Fibroblast of lung (primary cell): Measurements from ENCODE around the gene RABGAP1. TPM values are rescaled to one million over a fixed set of nuclear protein-coding genes. Genes with fewer than 3 reads are reported as not detected.

ENCODE experiments used
- DNase-seq, 2 donors: peaks; one replicate each; pipeline versions ENCODE4 v3.0.0 to v3.0.0-alpha.2; 2010; ENCODE audit warnings: low read depth in 2 of 2
- H2AFZ ChIP-seq: 2 replicates; pipeline ENCODE4 v1.5.1; 2012; ENCODE audit warnings: low read length, control low read depth, inconsistent platforms
- H3K27ac ChIP-seq: 2 replicates; pipeline ENCODE4 v1.5.1; 2011; ENCODE audit warnings: low read length, control low read depth; ENCODE audit not compliant: insufficient read depth
- H3K27me3 ChIP-seq: 2 replicates; pipeline ENCODE4 v1.5.1; 2011; ENCODE audit warnings: mild to moderate bottlenecking, low read length; ENCODE audit not compliant: control insufficient read depth, insufficient read depth
- H3K36me3 ChIP-seq: 2 replicates; pipeline ENCODE4 v1.5.1; 2011; ENCODE audit warnings: low read length; ENCODE audit not compliant: control insufficient read depth, insufficient read depth
- H3K4me1 ChIP-seq: 2 replicates; pipeline ENCODE4 v1.5.1; 2011; ENCODE audit warnings: low read length; ENCODE audit not compliant: control insufficient read depth, insufficient read depth; ENCODE audit errors: extremely low read depth
- H3K4me2 ChIP-seq: 2 replicates; pipeline ENCODE4 v1.5.1; 2011; ENCODE audit warnings: low read length, control low read depth; ENCODE audit not compliant: insufficient read depth; ENCODE audit errors: extremely low read depth
- H3K4me3 ChIP-seq, 4 experiments: fragments of 200-600 bp in 1 of 4; sonication (generic) in 1 of 4; replicated peaks in 1 of 4; 2 replicates each; pipeline ENCODE4 v1.5.1; 2011 to 2016; ENCODE audit warnings: low read length in 4 of 4, low read depth in 3 of 4, mild to moderate bottlenecking in 3 of 4, control low read depth in 2 of 4, inconsistent platforms in 1 of 4, mixed read lengths in 1 of 4; ENCODE audit not compliant: insufficient read depth in 1 of 4; ENCODE audit errors: control extremely low read depth in 1 of 4
- H3K79me2 ChIP-seq: 2 replicates; pipeline ENCODE4 v1.5.1; 2012; ENCODE audit warnings: mild to moderate bottlenecking, low read length, inconsistent platforms; ENCODE audit not compliant: control insufficient read depth, insufficient read depth
- H3K9ac ChIP-seq: 2 replicates; pipeline ENCODE4 v1.5.1; 2011; ENCODE audit warnings: mild to moderate bottlenecking, low read length, control low read depth; ENCODE audit not compliant: insufficient read depth
- H3K9me3 ChIP-seq: 2 replicates; pipeline ENCODE4 v1.5.1; 2012; ENCODE audit warnings: low read depth, low read length; ENCODE audit not compliant: control insufficient read depth, insufficient read depth
- H4K20me1 ChIP-seq: 2 replicates; pipeline ENCODE4 v1.5.1; 2011; ENCODE audit warnings: low read length; ENCODE audit not compliant: control insufficient read depth, insufficient read depth; ENCODE audit errors: extremely low read depth
- EZH2 ChIP-seq: IDR thresholded peaks from 2 replicates; pipeline ENCODE4 v1.5.1; 2012; ENCODE audit warnings: low read length, control low read depth, mild to moderate bottlenecking; ENCODE audit errors: missing control alignments
- polyA minus RNA-seq: library from RNA; depleted of rRNA, polyadenylated mRNA; stranded (reverse); fragments of >200 nt; gene quantifications from 2 replicates; pipeline ENCODE4 v1.2.3, GENCODE V29; 2011; ENCODE audit warnings: low replicate concordance
- polyA plus RNA-seq, 2 donors: library from polyadenylated mRNA; depleted of rRNA in 1 of 2; stranded (reverse) in 1 of 2; unstranded in 1 of 2; fragments of >200 nt; gene quantifications; 2 replicates each; pipeline ENCODE4 v1.2.1, GENCODE V29; 2011 to 2012; ENCODE audit warnings: missing spikeins in 1 of 2
- total RNA-seq: library from RNA; depleted of rRNA; stranded (reverse); fragments of >200 nt; gene quantifications from 2 replicates; pipeline ENCODE4 v1.2.1, GENCODE V29; 2014
- TF ChIP-seq, protein P1 (sequence below), 2 donors: IDR thresholded peaks in 1 of 2; conservative IDR thresholded peaks in 1 of 2; 1 replicate in 1 of 2; 2 replicates in 1 of 2; pipeline ENCODE4 v1.5.1; 2011 to 2012; ENCODE audit warnings: low read length in 2 of 2, control low read depth in 1 of 2, inconsistent platforms in 1 of 2, low read depth in 1 of 2, mild to moderate bottlenecking in 1 of 2

Gene RABGAP1
- 40.8 and 47.6 TPM in 2 replicates for total RNA-seq
- 36.2 and 58.6 TPM in 2 replicates for polyA plus RNA-seq
- polyA plus RNA-seq (2012), result 22.8 and 37.7 TPM in 2 replicates
- polyA minus RNA-seq, result 32.1 and 52.6 TPM in 2 replicates

DNA sequence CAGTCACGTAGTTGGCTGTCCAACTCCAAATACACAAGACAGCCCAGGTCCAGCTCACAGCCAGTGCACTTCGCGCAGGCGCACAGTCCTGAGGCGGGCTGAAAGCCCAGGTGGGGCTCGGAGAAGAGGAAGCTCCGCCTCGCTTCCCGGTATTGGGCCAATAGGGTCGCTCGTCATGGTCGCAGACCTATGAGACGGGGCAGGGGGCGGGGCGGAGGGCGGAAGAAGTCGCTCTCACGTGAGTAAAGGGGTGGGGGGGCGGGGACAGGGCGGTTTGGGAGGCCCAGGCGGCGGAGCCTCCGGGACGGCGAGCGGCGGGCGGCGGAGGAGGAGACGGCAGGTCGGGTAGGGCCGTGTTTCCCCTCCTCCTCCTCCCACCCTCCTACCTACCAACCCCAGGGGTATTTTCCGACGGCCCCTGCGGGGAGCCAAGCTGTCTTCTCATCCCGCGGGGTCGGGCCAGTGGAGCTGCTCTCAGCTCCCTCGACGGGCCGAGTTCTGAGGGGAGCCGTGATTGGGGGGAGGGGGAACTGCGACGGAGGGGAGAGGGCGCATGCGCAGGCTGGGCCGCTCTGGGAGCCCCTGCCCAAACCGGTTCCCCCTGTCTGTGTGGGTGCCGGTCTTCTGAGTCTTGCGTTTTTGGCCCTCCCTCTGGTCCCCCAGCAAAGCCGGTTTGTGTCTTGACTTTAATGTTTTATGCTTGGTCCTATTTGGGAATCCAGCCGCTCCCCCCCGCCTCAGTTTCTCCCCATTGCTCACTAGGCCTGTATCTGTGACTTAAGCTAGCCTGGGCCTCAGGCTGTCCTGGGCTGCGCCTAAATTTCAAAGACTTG, at the start of gene RABGAP1:
RABGAP1 (plus strand) TSS at position 272 of the 833 bp plus-strand sequence. CDS start 16,040 bp downstream, outside the sequence.
- Histone ChIP-seq H3K9ac (peak within 1 kb of the TSS; percentile 90), H3K4me2 (peak within 1 kb of the TSS; percentile 85), H3K9me3 (no peaks in the 10 kb centered on the region), H3K79me2 (peaks cover 47% of the 10 kb centered on the region), H3K27ac (peak within 1 kb of the TSS; percentile 82), H4K20me1 (no peaks in the 10 kb centered on the region), H3K27me3 (no peaks in the 10 kb centered on the region), H3K4me3 (peak within 1 kb of the TSS; percentile 83 to 98 (median 92)), H3K4me1 (no peaks in the 10 kb centered on the region), H3K36me3 (no peaks in the 10 kb centered on the region), H2AFZ (peak within 1 kb of the TSS; percentile 88)
- peak; percentile 96 to 98 for DNase-seq
- TF ChIP-seq EZH2, result no peak
- TF ChIP-seq, protein P1, sequence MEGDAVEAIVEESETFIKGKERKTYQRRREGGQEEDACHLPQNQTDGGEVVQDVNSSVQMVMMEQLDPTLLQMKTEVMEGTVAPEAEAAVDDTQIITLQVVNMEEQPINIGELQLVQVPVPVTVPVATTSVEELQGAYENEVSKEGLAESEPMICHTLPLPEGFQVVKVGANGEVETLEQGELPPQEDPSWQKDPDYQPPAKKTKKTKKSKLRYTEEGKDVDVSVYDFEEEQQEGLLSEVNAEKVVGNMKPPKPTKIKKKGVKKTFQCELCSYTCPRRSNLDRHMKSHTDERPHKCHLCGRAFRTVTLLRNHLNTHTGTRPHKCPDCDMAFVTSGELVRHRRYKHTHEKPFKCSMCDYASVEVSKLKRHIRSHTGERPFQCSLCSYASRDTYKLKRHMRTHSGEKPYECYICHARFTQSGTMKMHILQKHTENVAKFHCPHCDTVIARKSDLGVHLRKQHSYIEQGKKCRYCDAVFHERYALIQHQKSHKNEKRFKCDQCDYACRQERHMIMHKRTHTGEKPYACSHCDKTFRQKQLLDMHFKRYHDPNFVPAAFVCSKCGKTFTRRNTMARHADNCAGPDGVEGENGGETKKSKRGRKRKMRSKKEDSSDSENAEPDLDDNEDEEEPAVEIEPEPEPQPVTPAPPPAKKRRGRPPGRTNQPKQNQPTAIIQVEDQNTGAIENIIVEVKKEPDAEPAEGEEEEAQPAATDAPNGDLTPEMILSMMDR (conservative IDR thresholded peaks at IDR 0.05 in 1 of 2, IDR thresholded peaks at IDR 0.05 in 1 of 2; ENCODE audit: low read depth in 1 of 2, low read length in 2 of 2), result no peak

DNA sequence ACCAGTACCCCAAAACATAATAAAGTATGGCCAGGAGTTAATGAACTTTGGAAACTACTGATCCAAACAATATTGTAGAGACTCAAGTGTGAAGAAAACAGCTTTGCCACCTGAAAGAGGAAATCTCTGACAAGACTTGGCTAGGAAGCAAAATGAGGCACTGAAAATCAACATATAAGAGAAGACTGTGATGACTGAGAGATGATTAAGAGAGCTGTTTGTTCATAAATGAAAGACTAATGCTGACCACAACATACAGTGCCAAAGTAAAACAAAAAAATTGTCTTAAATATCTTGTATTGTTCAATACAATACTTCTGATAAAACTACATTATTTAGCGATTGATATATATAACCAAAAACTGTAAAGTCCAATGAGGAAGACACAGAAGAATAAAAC, 42.9 kb upstream of the RABGAP1 start:
- Histone ChIP-seq H3K27ac (no peak overlapping the region), H3K4me2 (no peak overlapping the region)

DNA sequence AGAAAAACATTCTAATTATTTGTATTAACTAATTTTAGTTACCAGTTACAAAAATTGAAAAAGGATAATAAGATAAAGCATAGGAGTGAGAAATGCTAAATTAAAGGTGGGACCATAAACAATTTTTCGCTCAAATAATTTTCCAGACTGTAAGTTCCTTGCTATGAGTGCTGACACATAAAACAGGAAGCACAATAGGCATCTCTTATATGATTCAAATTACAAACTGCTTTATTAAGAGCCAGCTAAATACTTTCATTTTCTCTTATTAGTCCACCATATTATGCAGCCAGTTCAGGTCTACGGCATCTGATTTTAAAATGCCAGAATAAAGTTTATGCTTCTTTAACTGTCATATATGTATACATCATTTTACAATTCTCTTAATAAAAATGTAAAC, 40.0 kb upstream of the RABGAP1 start:
- Histone ChIP-seq H3K4me1 (no peaks in the 10 kb centered on the region), H3K27ac (no peak overlapping the region), H2AFZ (no peak overlapping the region), H3K27me3 (no peaks in the 10 kb centered on the region), H3K9me3 (no peaks in the 10 kb centered on the region), H3K9ac (no peak overlapping the region), H3K79me2 (peaks cover 86% of the 10 kb centered on the region), H3K4me3 (peak overlapping the region in 3 of 4 experiments; percentile 7 to 23 (median 9)), H4K20me1 (no peaks in the 10 kb centered on the region), H3K36me3 (no peaks in the 10 kb centered on the region), H3K4me2 (peak overlapping the region; percentile 60)
- DNase-seq, result peak; percentile 41 to 43
- TF ChIP-seq EZH2, result no peak
- TF ChIP-seq, protein P1 (conservative IDR thresholded peaks at IDR 0.05 in 1 of 2, IDR thresholded peaks at IDR 0.05 in 1 of 2; ENCODE audit: low read depth in 1 of 2, low read length in 2 of 2), result no peak

More for the DNA sequence above, 42.9 kb upstream of the RABGAP1 start:
- Histone ChIP-seq H3K79me2 (peaks cover 74% of the 10 kb centered on the region), H4K20me1 (no peaks in the 10 kb centered on the region), H3K9me3 (no peaks in the 10 kb centered on the region), H3K9ac (no peak overlapping the region), H2AFZ (no peak overlapping the region), H3K4me1 (no peaks in the 10 kb centered on the region), H3K27me3 (no peaks in the 10 kb centered on the region), H3K4me3 (no peak overlapping the region), H3K36me3 (no peaks in the 10 kb centered on the region)
- DNase-seq, result peak in 1 of 2 donors; percentile 31
- no peak for TF ChIP-seq EZH2
- TF ChIP-seq, protein P1 (conservative IDR thresholded peaks at IDR 0.05 in 1 of 2, IDR thresholded peaks at IDR 0.05 in 1 of 2; ENCODE audit: low read depth in 1 of 2, low read length in 2 of 2), result no peak
